SK-N-SH treated with all-trans-retinoic acid at 6 μM for 48 hours (cell line): Measurements from ENCODE around the gene PEPD.

ENCODE experiments used
- BACH2 ChIP-seq: fragments of 250-450 bp; sonication (Bioruptor Pico); IDR thresholded peaks from 2 replicates; pipeline ENCODE4 v1.9.0; 2021; ENCODE audit warnings: mild to moderate bottlenecking, borderline replicate concordance
- CSDC2 ChIP-seq: fragments of 250-450 bp; sonication (Bioruptor Pico); IDR thresholded peaks from 2 replicates; pipeline ENCODE4 v1.5.0; 2020; ENCODE audit warnings: mild to moderate bottlenecking, moderate library complexity
- ISL1 ChIP-seq: fragments of 250-450 bp; sonication (Bioruptor Pico); IDR thresholded peaks from 2 replicates; pipeline ENCODE4 v2.1.2; 2022; ENCODE audit warnings: mild to moderate bottlenecking, moderate library complexity
- PATZ1 ChIP-seq: fragments of 250-450 bp; sonication (Bioruptor Pico); IDR thresholded peaks from 2 replicates; pipeline ENCODE4 v1.8.0; 2020; ENCODE audit warnings: mild to moderate bottlenecking, moderate library complexity, borderline replicate concordance
- RARB ChIP-seq: fragments of 250-450 bp; sonication (Bioruptor Pico); IDR thresholded peaks from 2 replicates; pipeline ENCODE4 v1.8.0; 2021; ENCODE audit warnings: mild to moderate bottlenecking, moderate library complexity
- TCF4 ChIP-seq: fragments of 250-450 bp; sonication (Bioruptor Pico); IDR thresholded peaks from 2 replicates; pipeline ENCODE4 v1.8.0; 2021; ENCODE audit warnings: mild to moderate bottlenecking, moderate library complexity, borderline replicate concordance
- ZC3H10 ChIP-seq: fragments of 250-450 bp; sonication (Bioruptor Pico); IDR thresholded peaks from 2 replicates; pipeline ENCODE4 v1.5.1; 2021; ENCODE audit warnings: mild to moderate bottlenecking, moderate library complexity
- ZFP3 ChIP-seq: fragments of 250-450 bp; sonication (Bioruptor Pico); IDR thresholded peaks from 2 replicates; pipeline ENCODE4 v1.5.0; 2020; ENCODE audit warnings: mild to moderate bottlenecking, moderate library complexity
- ZNF565 ChIP-seq: fragments of 450-650 bp; formaldehyde crosslinking; conservative IDR thresholded peaks from 2 replicates; pipeline ENCODE4 v1.5.0; 2020; ENCODE audit warnings: low read depth, mild to moderate bottlenecking, moderate library complexity
- ZNF8 ChIP-seq: fragments of 450-650 bp; formaldehyde crosslinking; IDR thresholded peaks from 2 replicates; pipeline ENCODE4 v1.5.0; 2020; ENCODE audit warnings: mild to moderate bottlenecking, moderate library complexity
- TF ChIP-seq, protein P1 (sequence below): fragments of 250-450 bp; sonication (Bioruptor Pico); IDR thresholded peaks from 2 replicates; pipeline ENCODE4 v1.5.1; 2020; ENCODE audit warnings: low read depth, mild to moderate bottlenecking, moderate library complexity
- TF ChIP-seq, protein P2 (sequence below): fragments of 250-450 bp; sonication (Bioruptor Pico); IDR thresholded peaks from 2 replicates; pipeline ENCODE4 v1.5.0; 2020; ENCODE audit warnings: mild to moderate bottlenecking, moderate library complexity

- TF ChIP-seq RARB (no peak), ZNF565 (CRISPR knock-in tag) (no peak), ZC3H10 (CRISPR knock-in tag) (no peak), TCF4 (CRISPR knock-in tag) (no peak), BACH2 (CRISPR knock-in tag) (no peak), ISL1 (CRISPR knock-in tag) (no peak), PATZ1 (CRISPR knock-in tag) (no peak), ZFP3 (CRISPR knock-in tag) (no peak), ZNF8 (CRISPR knock-in tag) (no peak), CSDC2 (CRISPR knock-in tag) (no peak)
- TF ChIP-seq, protein P1, sequence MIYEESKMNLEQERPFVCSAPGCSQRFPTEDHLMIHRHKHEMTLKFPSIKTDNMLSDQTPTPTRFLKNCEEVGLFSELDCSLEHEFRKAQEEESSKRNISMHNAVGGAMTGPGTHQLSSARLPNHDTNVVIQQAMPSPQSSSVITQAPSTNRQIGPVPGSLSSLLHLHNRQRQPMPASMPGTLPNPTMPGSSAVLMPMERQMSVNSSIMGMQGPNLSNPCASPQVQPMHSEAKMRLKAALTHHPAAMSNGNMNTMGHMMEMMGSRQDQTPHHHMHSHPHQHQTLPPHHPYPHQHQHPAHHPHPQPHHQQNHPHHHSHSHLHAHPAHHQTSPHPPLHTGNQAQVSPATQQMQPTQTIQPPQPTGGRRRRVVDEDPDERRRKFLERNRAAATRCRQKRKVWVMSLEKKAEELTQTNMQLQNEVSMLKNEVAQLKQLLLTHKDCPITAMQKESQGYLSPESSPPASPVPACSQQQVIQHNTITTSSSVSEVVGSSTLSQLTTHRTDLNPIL = no peak
- TF ChIP-seq, protein P2, sequence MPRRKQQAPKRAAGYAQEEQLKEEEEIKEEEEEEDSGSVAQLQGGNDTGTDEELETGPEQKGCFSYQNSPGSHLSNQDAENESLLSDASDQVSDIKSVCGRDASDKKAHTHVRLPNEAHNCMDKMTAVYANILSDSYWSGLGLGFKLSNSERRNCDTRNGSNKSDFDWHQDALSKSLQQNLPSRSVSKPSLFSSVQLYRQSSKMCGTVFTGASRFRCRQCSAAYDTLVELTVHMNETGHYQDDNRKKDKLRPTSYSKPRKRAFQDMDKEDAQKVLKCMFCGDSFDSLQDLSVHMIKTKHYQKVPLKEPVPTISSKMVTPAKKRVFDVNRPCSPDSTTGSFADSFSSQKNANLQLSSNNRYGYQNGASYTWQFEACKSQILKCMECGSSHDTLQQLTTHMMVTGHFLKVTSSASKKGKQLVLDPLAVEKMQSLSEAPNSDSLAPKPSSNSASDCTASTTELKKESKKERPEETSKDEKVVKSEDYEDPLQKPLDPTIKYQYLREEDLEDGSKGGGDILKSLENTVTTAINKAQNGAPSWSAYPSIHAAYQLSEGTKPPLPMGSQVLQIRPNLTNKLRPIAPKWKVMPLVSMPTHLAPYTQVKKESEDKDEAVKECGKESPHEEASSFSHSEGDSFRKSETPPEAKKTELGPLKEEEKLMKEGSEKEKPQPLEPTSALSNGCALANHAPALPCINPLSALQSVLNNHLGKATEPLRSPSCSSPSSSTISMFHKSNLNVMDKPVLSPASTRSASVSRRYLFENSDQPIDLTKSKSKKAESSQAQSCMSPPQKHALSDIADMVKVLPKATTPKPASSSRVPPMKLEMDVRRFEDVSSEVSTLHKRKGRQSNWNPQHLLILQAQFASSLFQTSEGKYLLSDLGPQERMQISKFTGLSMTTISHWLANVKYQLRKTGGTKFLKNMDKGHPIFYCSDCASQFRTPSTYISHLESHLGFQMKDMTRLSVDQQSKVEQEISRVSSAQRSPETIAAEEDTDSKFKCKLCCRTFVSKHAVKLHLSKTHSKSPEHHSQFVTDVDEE (CRISPR knock-in tag) = no peak
Observed at GRCh38 chr19:33386361-33386858, 135.2 kb downstream of the PEPD start.
